Ovary (tissue), 9 donors: Measurements from ENCODE around the gene PIK3AP1. TPM values are rescaled to one million over a fixed set of nuclear protein-coding genes. Genes with fewer than 3 reads are reported as not detected.
A peak's percentile ranks its signal among the peaks of the same experiment; 100 is the strongest.

Source experiments
- DNase-seq, 5 donors: peaks; one replicate each; pipeline ENCODE4 v3.0.0-alpha.2; 2019 to 2020
- H3K27ac ChIP-seq, 2 donors: fragments of 200-600 bp; one replicate each; pipeline versions ENCODE4 v1.5.1 to v1.8.0; 2019 to 2022
- H3K27me3 ChIP-seq: fragments of 200-600 bp; one replicate; pipeline ENCODE4 v1.8.0; 2022
- H3K36me3 ChIP-seq: fragments of 200-600 bp; sonication (generic); one replicate; pipeline ENCODE4 v1.5.1; 2019
- H3K4me1 ChIP-seq: one replicate; pipeline ENCODE4 v1.8.1; 2013; ENCODE audit warnings: mild to moderate bottlenecking, moderate library complexity; ENCODE audit not compliant: insufficient read depth
- H3K4me3 ChIP-seq: fragments of 200-600 bp; sonication (generic); one replicate; pipeline ENCODE4 v1.5.1; 2017
- H3K9me3 ChIP-seq, 2 donors: fragments of 200-600 bp in 1 of 2; sonication (generic) in 1 of 2; one replicate each; pipeline versions ENCODE4 v1.5.1 to v1.8.1; 2013 to 2019; ENCODE audit warnings: mild to moderate bottlenecking in 1 of 2, moderate library complexity in 1 of 2
- EP300 ChIP-seq: sonication (generic); formaldehyde crosslinking; IDR thresholded peaks from one replicate; pipeline ENCODE4 v1.6.1; 2017; ENCODE audit warnings: antibody characterized with exemption
- POLR2A ChIP-seq: fragments of 450-650 bp; IDR thresholded peaks from one replicate; pipeline ENCODE4 v1.6.1; 2017; ENCODE audit warnings: antibody characterized with exemption, mild to moderate bottlenecking, moderate library complexity
- WGBS, 3 donors: extraction: QIAGEN DNeasy Blood & Tissue Kit in 1 of 3; methylation state at CpG; one replicate each; pipeline versions ENCODE4 v1.1.5 to v1.1.7; 2013 to 2017; 5-methylcytosine and 5-hydroxymethylcytosine counted together
- intact Hi-C, 4 donors: fragments of 100-400 bp; cut with DNase I; formaldehyde crosslinking; loops; one replicate each; pipeline versions ENCODE4 v1.11.0 to v1.15.1; 2022 to 2023
- polyA plus RNA-seq, 2 donors: library from polyadenylated mRNA; stranded (reverse); fragments of 200-250 nt in 1 of 2; fragments of 350-450 nt in 1 of 2; fragmentation: Illumina TruSeq in 1 of 2; extraction: RNeasy Lipid Tissue Mini Kit (QIAGEN cat#74804) in 1 of 2; gene quantifications; one replicate each; pipeline ENCODE4 v1.2.3, GENCODE V29; 2013 to 2014
- total RNA-seq, 7 donors: library from RNA; depleted of rRNA in 2 of 7; stranded (reverse); fragments of >200 nt in 2 of 7; fragmentation: NEBNext Ultra II Directional in 3 of 7; extraction: Animal tissue kit (Norgen Biotek cat#: 25700) in 3 of 7; gene quantifications; one replicate each; pipeline versions ENCODE4 v1.1.0 to v1.2.4, GENCODE V29; 2016 to 2023
- TF ChIP-seq, protein P1 (sequence below), 3 donors: fragments of 450-650 bp in 2 of 3; fragments of 200-600 bp in 1 of 3; IDR thresholded peaks; one replicate each; pipeline versions ENCODE4 v1.5.1 to v1.8.0; 2016 to 2022; ENCODE audit warnings: antibody characterized with exemption in 3 of 3, mild to moderate bottlenecking in 1 of 3
- donor health status: DM: no; HTN: no; CAD: no; lungs with moderate emphysema.
- donor health status: DM: no; HTN: no; CAD: no.
- donor health status: Bipolar disorder and iron deficiency.
- donor health status: DM: yes; HTN: yes; CAD: no.
- donor health status: DM: no; HTN: no; CAD: no.
- donor health status: DM: yes; HTN: yes; CAD: no.

Gene PIK3AP1
- total and polyA plus RNA-seq, 9 donors: 2.5 to 14.2 (median 7.8) TPM

DNA sequence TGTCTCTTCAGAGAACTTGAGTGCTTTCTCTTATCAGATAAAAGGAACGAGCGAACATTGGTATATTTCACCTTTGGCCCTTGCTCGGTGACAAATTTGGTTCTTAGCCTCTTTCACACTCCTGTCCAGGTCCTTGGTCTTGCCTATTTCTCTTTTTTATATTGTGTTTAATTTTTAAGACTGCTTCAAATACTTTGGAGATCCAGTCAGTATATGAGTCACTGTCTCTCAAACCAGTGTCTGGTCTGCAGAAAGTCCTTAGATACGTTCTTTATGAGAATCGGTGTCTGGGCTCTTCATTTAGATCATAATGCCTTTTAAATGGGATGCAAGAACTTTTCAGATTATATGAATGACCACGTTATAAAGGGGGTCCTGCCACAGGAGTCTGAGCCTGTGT, 55.0 kb downstream of the PIK3AP1 start:
- DNase-seq: no peak
- intact Hi-C loops: no loop called here
- H3K4me3 ChIP-seq: no peak overlapping the region
- H3K27ac ChIP-seq: no peak overlapping the region
- H3K4me1 ChIP-seq: peaks cover 4% of the 10 kb centered on the region
- TF ChIP-seq, protein P1, sequence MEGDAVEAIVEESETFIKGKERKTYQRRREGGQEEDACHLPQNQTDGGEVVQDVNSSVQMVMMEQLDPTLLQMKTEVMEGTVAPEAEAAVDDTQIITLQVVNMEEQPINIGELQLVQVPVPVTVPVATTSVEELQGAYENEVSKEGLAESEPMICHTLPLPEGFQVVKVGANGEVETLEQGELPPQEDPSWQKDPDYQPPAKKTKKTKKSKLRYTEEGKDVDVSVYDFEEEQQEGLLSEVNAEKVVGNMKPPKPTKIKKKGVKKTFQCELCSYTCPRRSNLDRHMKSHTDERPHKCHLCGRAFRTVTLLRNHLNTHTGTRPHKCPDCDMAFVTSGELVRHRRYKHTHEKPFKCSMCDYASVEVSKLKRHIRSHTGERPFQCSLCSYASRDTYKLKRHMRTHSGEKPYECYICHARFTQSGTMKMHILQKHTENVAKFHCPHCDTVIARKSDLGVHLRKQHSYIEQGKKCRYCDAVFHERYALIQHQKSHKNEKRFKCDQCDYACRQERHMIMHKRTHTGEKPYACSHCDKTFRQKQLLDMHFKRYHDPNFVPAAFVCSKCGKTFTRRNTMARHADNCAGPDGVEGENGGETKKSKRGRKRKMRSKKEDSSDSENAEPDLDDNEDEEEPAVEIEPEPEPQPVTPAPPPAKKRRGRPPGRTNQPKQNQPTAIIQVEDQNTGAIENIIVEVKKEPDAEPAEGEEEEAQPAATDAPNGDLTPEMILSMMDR (IDR thresholded peaks at IDR 0.05): no peak
- no peak for TF ChIP-seq EP300
- TF ChIP-seq POLR2A: no peak
- no peaks in the 10 kb centered on the region for H3K36me3 ChIP-seq
- 69 to 76% (median 69%) methylated on average over 6 of the region's 6 CpGs for WGBS, 3 donors
- H3K27me3 ChIP-seq: no peaks in the 10 kb centered on the region
- H3K9me3 ChIP-seq: no peaks in the 10 kb centered on the region

- intact Hi-C loops: no loop called here
- Histone ChIP-seq H3K27me3 (no peaks in the 10 kb centered on the region), H3K9me3 (no peaks in the 10 kb centered on the region), H3K4me1 (peaks cover 4% of the 10 kb centered on the region), H3K4me3 (no peak overlapping the region), H3K27ac (no peak overlapping the region), H3K36me3 (no peaks in the 10 kb centered on the region)
- no peak for DNase-seq
- WGBS, 3 donors: 81 to 83% (median 82%) methylated on average over 3 of the region's 3 CpGs
- TF ChIP-seq POLR2A (no peak), EP300 (no peak)
- TF ChIP-seq, protein P1 (IDR thresholded peaks at IDR 0.05): no peak
Measured at GRCh38 chr10:96664563-96664962, 55.8 kb downstream of the PIK3AP1 start.

DNA sequence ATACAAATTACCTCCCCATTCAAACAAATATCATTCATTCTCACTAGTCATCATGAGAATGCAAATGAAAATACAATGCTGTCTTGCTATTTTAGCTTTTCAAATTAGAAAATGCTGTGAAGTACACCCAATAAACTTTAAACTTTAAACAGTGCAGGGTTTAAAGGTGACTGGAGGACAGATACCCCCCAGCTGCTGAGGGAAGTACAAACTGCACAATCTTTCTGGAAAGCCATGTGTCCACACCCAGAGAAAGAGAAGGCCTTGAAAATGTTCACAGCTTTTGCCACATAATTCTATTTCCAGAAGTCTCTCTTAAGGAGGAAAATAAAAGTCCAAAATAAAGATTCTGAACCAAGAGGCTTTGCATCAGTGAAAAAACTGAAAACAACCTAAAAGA, 56.5 kb downstream of the PIK3AP1 start:
- Histone ChIP-seq H3K4me3 (no peak overlapping the region), H3K27me3 (no peaks in the 10 kb centered on the region), H3K36me3 (no peaks in the 10 kb centered on the region), H3K27ac (no peak overlapping the region), H3K4me1 (peaks cover 4% of the 10 kb centered on the region), H3K9me3 (no peaks in the 10 kb centered on the region)
- intact Hi-C loops: no loop called here
- peak in 1 of 5 donors; percentile 28 for DNase-seq
- TF ChIP-seq EP300 (no peak), POLR2A (no peak)
- TF ChIP-seq, protein P1 (IDR thresholded peaks at IDR 0.05): no peak

DNA sequence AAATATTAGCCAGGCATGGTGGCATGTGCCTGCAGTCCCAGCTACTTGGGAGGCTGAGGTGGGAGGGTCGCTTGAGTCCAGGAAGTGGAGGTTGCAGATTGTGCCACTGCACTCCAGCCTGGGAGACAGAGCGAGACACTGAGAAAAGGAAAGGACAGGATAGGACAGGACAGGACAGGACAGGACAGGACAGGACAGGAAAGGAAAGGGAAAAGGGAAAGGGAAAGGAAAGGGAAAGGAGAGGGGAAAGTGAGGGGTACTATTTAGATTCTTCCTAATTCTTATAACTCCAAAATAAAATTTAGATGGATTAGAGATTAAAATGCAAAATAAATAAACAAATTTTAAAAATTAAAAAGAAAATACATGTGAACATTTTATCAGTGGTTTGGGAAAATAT, 58.7 kb downstream of the PIK3AP1 start:
- Histone ChIP-seq H3K9me3 (no peaks in the 10 kb centered on the region), H3K27ac (no peak overlapping the region), H3K4me1 (peaks cover under 1% of the 10 kb centered on the region), H3K4me3 (no peak overlapping the region), H3K27me3 (no peaks in the 10 kb centered on the region), H3K36me3 (no peaks in the 10 kb centered on the region)
- intact Hi-C loops: no loop called here
- TF ChIP-seq EP300 (no peak), POLR2A (no peak)
- TF ChIP-seq, protein P1 (IDR thresholded peaks at IDR 0.05): no peak
- DNase-seq: no peak
- WGBS, 3 donors: 94 to 96% (median 95%) methylated on average over 2 of the region's 2 CpGs

- no peaks in the 10 kb centered on the region for H3K36me3 ChIP-seq
- H3K4me3 ChIP-seq: no peak overlapping the region
- no peak overlapping the region for H3K27ac ChIP-seq
- no peak for DNase-seq
- no peaks in the 10 kb centered on the region for H3K4me1 ChIP-seq
- H3K27me3 ChIP-seq: no peaks in the 10 kb centered on the region
- intact Hi-C loops: no loop called here
- WGBS, 3 donors: 88 to 91% (median 89%) methylated on average over 3 of the region's 3 CpGs
- no peaks in the 10 kb centered on the region for H3K9me3 ChIP-seq
- TF ChIP-seq, protein P1 (IDR thresholded peaks at IDR 0.05): no peak
- TF ChIP-seq EP300 (no peak), POLR2A (no peak)
Measured at GRCh38 chr10:96660297-96660696, 60.0 kb downstream of the PIK3AP1 start.
